Mucosa of rectum (tissue), 2 donors: Measurements from ENCODE around the gene TESMIN.

ENCODE experiments used
- H3K27ac ChIP-seq, 2 donors: one replicate each; pipeline ENCODE4 v1.7.0; 2013; ENCODE audit warnings: inconsistent platforms in 2 of 2, low read depth in 2 of 2, low read length in 2 of 2
- H3K27me3 ChIP-seq, 2 donors: one replicate each; pipeline ENCODE4 v1.7.0; 2013; ENCODE audit warnings: low read length in 2 of 2; ENCODE audit not compliant: control insufficient read depth in 2 of 2, insufficient read depth in 2 of 2
- H3K36me3 ChIP-seq, 2 donors: one replicate each; pipeline ENCODE4 v1.7.0; 2013; ENCODE audit warnings: low read length in 2 of 2; ENCODE audit not compliant: control insufficient read depth in 2 of 2, insufficient read depth in 2 of 2
- H3K4me1 ChIP-seq, 2 donors: one replicate each; pipeline ENCODE4 v1.7.0; 2013; ENCODE audit warnings: low read length in 2 of 2, mild to moderate bottlenecking in 1 of 2; ENCODE audit not compliant: control insufficient read depth in 2 of 2, insufficient read depth in 2 of 2
- H3K4me3 ChIP-seq, 2 donors: one replicate each; pipeline ENCODE4 v1.7.0; 2013; ENCODE audit warnings: low read length in 2 of 2
- H3K9ac ChIP-seq, 2 donors: one replicate each; pipeline ENCODE4 v1.7.0; 2013; ENCODE audit warnings: low read length in 2 of 2, low read depth in 1 of 2, mild to moderate bottlenecking in 1 of 2
- H3K9me3 ChIP-seq, 2 donors: one replicate each; pipeline ENCODE4 v1.7.0; 2013; ENCODE audit warnings: low read length in 2 of 2; ENCODE audit not compliant: control insufficient read depth in 2 of 2
- donor health status: healthy.
- donor health status: Normal muscosa, but diverticular disease.

TESMIN gene

DNA sequence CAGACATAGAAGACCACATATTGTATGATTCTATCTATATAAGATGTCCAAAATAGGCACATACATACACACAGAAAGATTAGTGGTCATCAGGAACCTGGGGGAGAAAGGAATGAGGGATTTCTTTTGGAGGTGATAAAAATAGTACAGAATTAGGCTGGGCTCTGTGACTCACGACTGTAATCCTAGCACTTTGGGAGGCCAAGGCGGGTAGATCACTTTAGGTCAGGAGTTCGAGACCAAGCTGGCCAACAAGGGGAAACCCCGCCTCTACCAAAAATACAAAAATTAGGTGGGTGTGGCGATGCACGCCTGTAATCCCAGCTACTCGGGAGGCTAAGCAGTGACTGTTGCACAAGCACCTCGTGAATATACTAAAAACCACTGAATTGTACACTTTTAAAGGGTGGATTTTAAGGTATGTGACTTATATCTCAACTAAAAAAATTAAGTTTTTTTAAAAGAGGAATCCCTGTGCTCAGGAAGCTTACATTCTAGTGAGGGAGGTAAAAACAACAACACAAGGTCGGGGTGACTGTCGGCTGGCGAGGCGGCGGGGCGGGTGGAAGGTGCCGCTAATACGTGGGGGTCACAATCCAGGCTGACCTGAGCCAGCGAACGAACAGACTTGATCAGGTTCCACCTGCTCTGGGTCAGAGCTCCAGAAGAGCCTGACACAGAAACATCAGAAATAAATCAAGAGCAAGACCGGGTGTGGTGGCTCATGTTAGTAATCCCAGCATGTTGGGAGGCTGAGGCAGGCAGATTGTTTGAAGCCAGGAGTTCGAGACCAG, 25.3 kb upstream of the TESMIN start:
- Histone ChIP-seq H3K9ac (no peak overlapping the region), H3K4me3 (no peak overlapping the region), H3K9me3 (no peaks in the 10 kb centered on the region), H3K27ac (no peak overlapping the region), H3K4me1 (no peaks in the 10 kb centered on the region), H3K36me3 (peaks cover 73 to 79% of the 10 kb centered on the region in 2 donors), H3K27me3 (no peaks in the 10 kb centered on the region)

DNA sequence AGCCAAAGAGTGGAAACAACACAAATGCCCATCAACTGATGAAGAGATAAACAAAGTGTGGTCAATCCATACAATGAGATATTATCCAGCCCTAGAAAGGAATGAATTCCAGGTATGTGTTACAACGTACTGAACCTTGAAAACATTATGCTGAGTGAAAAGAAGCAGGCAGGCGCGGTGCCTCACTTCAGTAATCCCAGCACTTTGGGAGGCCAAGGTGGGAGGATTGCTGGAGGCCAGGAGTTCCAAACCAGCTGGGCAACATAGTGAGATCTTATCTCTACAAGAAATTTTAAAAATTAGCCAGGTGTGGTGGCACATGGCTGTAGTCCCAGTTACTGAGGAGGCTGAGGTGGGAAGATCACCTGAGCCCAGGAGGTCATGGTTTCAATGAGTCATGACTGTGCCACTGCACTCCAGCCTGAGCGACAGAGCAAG, 24.6 kb upstream of the TESMIN start:
- peaks cover 77 to 81% of the 10 kb centered on the region in 2 donors for H3K36me3 ChIP-seq
- no peaks in the 10 kb centered on the region for H3K9me3 ChIP-seq

GRCh38 chr11:68774194-68774585, 22.9 kb upstream of the TESMIN start:
- no peaks in the 10 kb centered on the region for H3K4me1 ChIP-seq
- H3K4me3 ChIP-seq: no peak overlapping the region
- no peaks in the 10 kb centered on the region for H3K9me3 ChIP-seq
- no peak overlapping the region for H3K27ac ChIP-seq
- no peaks in the 10 kb centered on the region for H3K27me3 ChIP-seq
- no peak overlapping the region for H3K9ac ChIP-seq
- peaks cover 76 to 84% of the 10 kb centered on the region in 2 donors for H3K36me3 ChIP-seq

More for the DNA sequence above, 24.6 kb upstream of the TESMIN start:
- H3K27ac ChIP-seq: no peak overlapping the region
- H3K27me3 ChIP-seq: no peaks in the 10 kb centered on the region
- H3K4me3 ChIP-seq: no peak overlapping the region
- no peaks in the 10 kb centered on the region for H3K4me1 ChIP-seq
- no peak overlapping the region for H3K9ac ChIP-seq

- Histone ChIP-seq H3K9me3 (no peaks in the 10 kb centered on the region), H3K4me1 (no peaks in the 10 kb centered on the region), H3K27ac (no peak overlapping the region), H3K27me3 (no peaks in the 10 kb centered on the region), H3K36me3 (peaks cover 73 to 89% of the 10 kb centered on the region in 2 donors), H3K9ac (no peak overlapping the region), H3K4me3 (no peak overlapping the region)
These were observed 22.3 kb upstream of the TESMIN start for GRCh38 chr11:68773521-68774193.

GRCh38 chr11:68772936-68773335, 21.6 kb upstream of the TESMIN start:
- no peak overlapping the region for H3K27ac ChIP-seq
- H3K36me3 ChIP-seq: peaks cover 75 to 90% of the 10 kb centered on the region in 2 donors
- H3K4me3 ChIP-seq: no peak overlapping the region
- no peak overlapping the region for H3K9ac ChIP-seq
- H3K9me3 ChIP-seq: no peaks in the 10 kb centered on the region
- H3K4me1 ChIP-seq: no peaks in the 10 kb centered on the region
- no peaks in the 10 kb centered on the region for H3K27me3 ChIP-seq

DNA sequence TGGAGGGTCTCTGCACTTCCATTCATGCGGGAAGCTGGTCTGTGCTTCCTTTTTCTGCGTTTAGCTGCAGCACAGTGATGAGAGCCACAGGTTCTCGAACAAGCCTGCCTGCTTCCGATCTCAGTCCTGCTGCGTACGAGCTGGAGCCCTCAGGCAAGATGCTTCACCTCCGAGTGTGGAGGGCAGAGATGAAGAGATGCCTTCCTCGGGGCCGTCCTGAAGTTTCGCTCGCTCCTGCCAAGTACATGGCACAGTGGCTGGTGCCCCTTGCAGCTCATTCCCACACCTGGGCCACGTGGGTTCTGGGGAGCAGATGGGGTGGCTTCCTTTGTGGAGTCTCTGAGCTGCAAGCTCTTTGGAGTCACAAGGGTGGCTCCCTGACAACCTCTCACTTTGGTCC, 19.5 kb upstream of the TESMIN start:
- H3K9me3 ChIP-seq: no peaks in the 10 kb centered on the region
- no peak overlapping the region for H3K27ac ChIP-seq
- no peak overlapping the region for H3K9ac ChIP-seq
- no peaks in the 10 kb centered on the region for H3K27me3 ChIP-seq
- no peaks in the 10 kb centered on the region for H3K4me1 ChIP-seq
- no peak overlapping the region for H3K4me3 ChIP-seq
- H3K36me3 ChIP-seq: peaks cover 68 to 85% of the 10 kb centered on the region in 2 donors

- H3K27me3 ChIP-seq: no peaks in the 10 kb centered on the region
- no peaks in the 10 kb centered on the region for H3K4me1 ChIP-seq
- peaks cover 63 to 80% of the 10 kb centered on the region in 2 donors for H3K36me3 ChIP-seq
- H3K9me3 ChIP-seq: no peaks in the 10 kb centered on the region
- H3K27ac ChIP-seq: no peak overlapping the region
- no peak overlapping the region for H3K4me3 ChIP-seq
- no peak overlapping the region for H3K9ac ChIP-seq
These were observed 16.4 kb upstream of the TESMIN start for GRCh38 chr11:68767672-68768071.

DNA sequence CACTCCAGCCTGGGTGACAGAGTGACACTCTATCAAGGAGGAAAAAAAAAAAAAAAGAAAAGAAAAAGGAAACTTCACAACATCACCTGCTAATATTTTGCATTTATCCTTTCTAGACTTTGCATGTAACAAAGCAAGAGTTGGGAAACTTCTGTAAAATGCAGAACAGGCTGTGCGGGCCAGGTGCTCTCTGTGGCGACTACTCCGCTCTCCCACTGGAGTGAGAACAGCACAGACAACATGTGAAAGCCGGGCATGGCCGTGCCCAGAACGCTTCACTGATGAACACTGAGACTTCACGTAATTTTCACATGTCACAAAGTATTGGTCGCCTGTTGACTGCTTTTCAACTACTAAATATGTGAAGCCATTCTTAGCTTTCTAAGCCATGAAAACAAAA, 15.5 kb upstream of the TESMIN start:
- no peak overlapping the region for H3K9ac ChIP-seq
- H3K4me1 ChIP-seq: no peaks in the 10 kb centered on the region
- no peak overlapping the region for H3K27ac ChIP-seq
- peaks cover 64 to 81% of the 10 kb centered on the region in 2 donors for H3K36me3 ChIP-seq
- H3K27me3 ChIP-seq: no peaks in the 10 kb centered on the region
- H3K4me3 ChIP-seq: no peak overlapping the region
- no peaks in the 10 kb centered on the region for H3K9me3 ChIP-seq

- Histone ChIP-seq H3K4me1 (no peaks in the 10 kb centered on the region), H3K36me3 (peaks cover 56 to 75% of the 10 kb centered on the region in 2 donors)
These were observed 13.4 kb upstream of the TESMIN start for GRCh38 chr11:68764746-68765145.

GRCh38 chr11:68763926-68764657, 12.8 kb upstream of the TESMIN start:
- H3K36me3 ChIP-seq: peaks cover 61 to 76% of the 10 kb centered on the region in 2 donors
- H3K9ac ChIP-seq: no peak overlapping the region

More at GRCh38 chr11:68764746-68765145, 13.4 kb upstream of the TESMIN start:
- Histone ChIP-seq H3K9me3 (no peaks in the 10 kb centered on the region), H3K27ac (no peak overlapping the region), H3K9ac (no peak overlapping the region), H3K27me3 (no peaks in the 10 kb centered on the region), H3K4me3 (no peak overlapping the region)

More at GRCh38 chr11:68763926-68764657, 12.8 kb upstream of the TESMIN start:
- H3K4me3 ChIP-seq: no peak overlapping the region
- H3K4me1 ChIP-seq: no peaks in the 10 kb centered on the region
- H3K9me3 ChIP-seq: no peaks in the 10 kb centered on the region
- H3K27me3 ChIP-seq: no peaks in the 10 kb centered on the region
- H3K27ac ChIP-seq: no peak overlapping the region
